HepG2 (cell line): ENCODE results near the gene SF3B6. TPM values are rescaled to one million over a fixed set of nuclear protein-coding genes. Genes with fewer than 3 reads are reported as not detected.

Source experiments
- ATF7 ChIP-seq, 2 experiments: fragments of 450-650 bp in 1 of 2; sonication (generic) in 1 of 2; formaldehyde crosslinking in 1 of 2; IDR thresholded peaks; 2 replicates each; pipeline versions ENCODE4 v1.4.0 to v1.6.1; 2016 to 2020; ENCODE audit warnings: antibody characterized with exemption in 1 of 2, mild to moderate bottlenecking in 1 of 2, missing genetic modification reagents in 1 of 2
- DNMT1 ChIP-seq: sonication (generic); formaldehyde crosslinking; IDR thresholded peaks from 2 replicates; pipeline ENCODE4 v1.5.1; 2020; ENCODE audit warnings: mild to moderate bottlenecking, missing genetic modification reagents
- HNF4A ChIP-seq: sonication (generic); formaldehyde crosslinking; IDR thresholded peaks from 2 replicates; pipeline ENCODE4 v1.4.0; 2020; ENCODE audit warnings: missing genetic modification reagents
- HOXA9 ChIP-seq: sonication (generic); formaldehyde crosslinking; IDR thresholded peaks from 2 replicates; pipeline ENCODE4 v1.8.1; 2022; ENCODE audit warnings: missing genetic modification reagents, mild to moderate bottlenecking, moderate library complexity, borderline replicate concordance
- KLF12 ChIP-seq: sonication (generic); formaldehyde crosslinking; IDR thresholded peaks from 2 replicates; pipeline ENCODE4 v1.4.0; 2020; ENCODE audit warnings: missing genetic modification reagents, borderline replicate concordance
- LRRFIP1 ChIP-seq: sonication (generic); formaldehyde crosslinking; conservative IDR thresholded peaks from 2 replicates; pipeline ENCODE4 v1.4.0; 2020; ENCODE audit warnings: missing genetic modification reagents
- NCOR1 ChIP-seq: fragments of 200-600 bp; sonication (generic); IDR thresholded peaks from 2 replicates; pipeline ENCODE4 v1.7.0; 2017; ENCODE audit warnings: antibody characterized with exemption, low read length, borderline replicate concordance
- PAF1 ChIP-seq: IDR thresholded peaks from 2 replicates; pipeline ENCODE4 v1.6.1; 2016; ENCODE audit warnings: missing genetic modification reagents, missing compliant biosample characterization
- PRDM10 ChIP-seq: sonication (generic); formaldehyde crosslinking; IDR thresholded peaks from 2 replicates; pipeline ENCODE4 v1.4.0; 2020; ENCODE audit warnings: low read depth, missing genetic modification reagents
- SKIL ChIP-seq: sonication (generic); formaldehyde crosslinking; IDR thresholded peaks from 2 replicates; pipeline ENCODE4 v1.8.0; 2022; ENCODE audit warnings: missing genetic modification reagents, mild to moderate bottlenecking, moderate library complexity, borderline replicate concordance
- THAP7 ChIP-seq: sonication (generic); formaldehyde crosslinking; IDR thresholded peaks from 2 replicates; pipeline ENCODE4 v1.8.1; 2023; ENCODE audit warnings: mild to moderate bottlenecking, missing genetic modification reagents
- WIZ ChIP-seq: sonication (generic); formaldehyde crosslinking; IDR thresholded peaks from 2 replicates; pipeline ENCODE4 v1.5.1; 2020; ENCODE audit warnings: mild to moderate bottlenecking, missing genetic modification reagents
- ZNF331 ChIP-seq: sonication (generic); formaldehyde crosslinking; IDR thresholded peaks from 2 replicates; pipeline ENCODE4 v1.4.0; 2020; ENCODE audit warnings: missing genetic modification reagents
- ZNF510 ChIP-seq: sonication (generic); formaldehyde crosslinking; IDR thresholded peaks from 2 replicates; pipeline ENCODE4 v1.4.0; 2020; ENCODE audit warnings: low read depth, mild to moderate bottlenecking, missing genetic modification reagents
- ZNF75D ChIP-seq: sonication (generic); formaldehyde crosslinking; IDR thresholded peaks from 2 replicates; pipeline ENCODE4 v1.8.1; 2023; ENCODE audit warnings: missing genetic modification reagents, mild to moderate bottlenecking, borderline replicate concordance
- ZSCAN30 ChIP-seq: sonication (generic); formaldehyde crosslinking; IDR thresholded peaks from 2 replicates; pipeline ENCODE4 v1.5.0; 2020; ENCODE audit warnings: mild to moderate bottlenecking, missing genetic modification reagents
- ZSCAN5A ChIP-seq: sonication (generic); formaldehyde crosslinking; IDR thresholded peaks from 2 replicates; pipeline ENCODE4 v1.8.0; 2022; ENCODE audit warnings: mild to moderate bottlenecking, missing genetic modification reagents, borderline replicate concordance
- polyA plus RNA-seq, 8 experiments: library from polyadenylated mRNA; depleted of rRNA in 3 of 8; stranded (reverse) in 7 of 8; unstranded in 1 of 8; fragments of >200 nt; fragmentation: Illumina TruSeq in 4 of 8; extraction: Trizol in 4 of 8; gene quantifications; 2 replicates each; pipeline versions ENCODE4 v1.2.1 to v1.2.3, GENCODE V29; 2011 to 2016; ENCODE audit warnings: low read depth in 4 of 8, missing spikeins in 1 of 8, mixed read lengths in 1 of 8; ENCODE audit not compliant: insufficient read depth in 1 of 8
- total RNA-seq, 5 experiments: library from RNA; depleted of rRNA; stranded (reverse); fragments of >200 nt; fragmentation: Illumina TruSeq; extraction: Trizol; gene quantifications; 2 replicates each; pipeline ENCODE4 v1.2.3, GENCODE V29; 2016; ENCODE audit warnings: low read depth in 1 of 5

SF3B6 gene
- total and polyA plus RNA-seq, 2 of the 13 experiments (the other 11 are each of a cell fraction or from before 2014, with no cell fraction given), result 177 to 182 TPM

- TF ChIP-seq WIZ (CRISPR knock-in tag) (no peak), SKIL (CRISPR knock-in tag) (peak; percentile 62; the same call in 1 of the 2 replicates), DNMT1 (peak; percentile 91; the same call in 1 of the 2 replicates), ZNF331 (CRISPR knock-in tag) (peak; percentile 50; the same call in 1 of the 2 replicates), ZNF510 (CRISPR knock-in tag) (no peak), ZSCAN5A (CRISPR knock-in tag) (peak; percentile 76; the same call in 1 of the 2 replicates), HOXA9 (no peak; the same call in 1 of the 2 replicates), ZNF75D (no peak), ATF7 (IDR thresholded peaks at IDR 0.05) (no peak), ATF7 (CRISPR knock-in tag; IDR thresholded peaks at IDR 0.05) (no peak), THAP7 (no peak; the same call in 1 of the 2 replicates), KLF12 (CRISPR knock-in tag) (peak; percentile 36; the same call in 1 of the 2 replicates), PRDM10 (CRISPR knock-in tag) (peak; percentile 95), LRRFIP1 (CRISPR knock-in tag) (no peak), ZSCAN30 (CRISPR knock-in tag) (no peak), PAF1 (CRISPR knock-in tag) (no peak), HNF4A (CRISPR knock-in tag) (no peak), NCOR1 (no peak)
These were observed 8.5 kb upstream of the SF3B6 start, which contains the start of gene TP53I3 (continued) for GRCh38 chr2:24084386-24085199.
